Epithelial cell of proximal tubule (primary cell): ENCODE measurements around the gene ATP13A2. TPM values are rescaled to one million over a fixed set of nuclear protein-coding genes. Genes with fewer than 3 reads are reported as not detected.
A peak's percentile ranks its signal among the peaks of the same experiment; 100 is the strongest.

Source experiments
- DNase-seq: peaks from one replicate; pipeline ENCODE4 v3.0.0-alpha.2; 2011; ENCODE audit warnings: low read depth
- H3K4me3 ChIP-seq: 2 replicates; pipeline ENCODE4 v1.5.1; 2011; ENCODE audit warnings: low read depth, mild to moderate bottlenecking, low read length
- CTCF ChIP-seq: conservative IDR thresholded peaks from 2 replicates; pipeline ENCODE4 v1.5.1; 2012; ENCODE audit warnings: low read depth, mild to moderate bottlenecking, low read length
- total RNA-seq: library from RNA; depleted of rRNA; stranded (reverse); fragments of >200 nt; gene quantifications from 2 replicates; pipeline ENCODE4 v1.2.3, GENCODE V29; 2015

The ATP13A2 gene
- total RNA-seq, 1 donor from 2014 or later: 87.8 TPM

GRCh38 chr1:17013491-17014320 is 2.0 kb upstream of the ATP13A2 start:
- TF ChIP-seq CTCF: no peak
- H3K4me3 ChIP-seq: no peak overlapping the region
- DNase-seq: no peak

- no peak overlapping the region for H3K4me3 ChIP-seq
- DNase-seq: no peak
- no peak for TF ChIP-seq CTCF
These were observed 1.2 kb upstream of the ATP13A2 start for GRCh38 chr1:17012775-17013490.

GRCh38 chr1:17011092-17011438 is 663 bp downstream of the ATP13A2 start:
- DNase-seq: no peak
- no peak for TF ChIP-seq CTCF

GRCh38 chr1:17009706-17010105 is 2.0 kb downstream of the ATP13A2 start:
- no peak overlapping the region for H3K4me3 ChIP-seq
- DNase-seq: no peak
- TF ChIP-seq CTCF: no peak

More at GRCh38 chr1:17011092-17011438, 663 bp downstream of the ATP13A2 start:
- H3K4me3 ChIP-seq: peak overlapping the region; percentile 84

GRCh38 chr1:17008208-17008855 is 3.4 kb downstream of the ATP13A2 start:
- no peak for DNase-seq
- no peak overlapping the region for H3K4me3 ChIP-seq
- no peak for TF ChIP-seq CTCF

GRCh38 chr1:17007121-17007520 is 4.6 kb downstream of the ATP13A2 start:
- no peak for DNase-seq
- H3K4me3 ChIP-seq: no peak overlapping the region
- TF ChIP-seq CTCF: no peak
